GM12878 (cell line): Measurements from ENCODE around the gene RARRES2.
"Not testable (repeated sequence)": the region's sequence is repeated elsewhere in the genome, so short reads cannot be mapped to it uniquely, and the experiment has no call there.

Source experiments
- CTCF ChIP-seq, 3 experiments: IDR thresholded peaks in 2 of 3; conservative IDR thresholded peaks in 1 of 3; 2 replicates each; pipeline ENCODE4 v1.5.1; 2011; ENCODE audit warnings: low read depth in 3 of 3, low read length in 3 of 3, mild to moderate bottlenecking in 3 of 3, control low read depth in 2 of 3, moderate library complexity in 2 of 3, inconsistent platforms in 1 of 3, mixed read lengths in 1 of 3; ENCODE audit not compliant: control insufficient read depth in 2 of 3, insufficient read depth in 1 of 3; ENCODE audit errors: extremely low read depth in 1 of 3
- GABPA ChIP-seq: IDR thresholded peaks from 2 replicates; pipeline ENCODE4 v1.6.1; 2014; ENCODE audit warnings: antibody characterized with exemption, low read depth, mild to moderate bottlenecking, inconsistent platforms
- GATAD2B ChIP-seq: fragments of 450-650 bp; conservative IDR thresholded peaks from 2 replicates; pipeline ENCODE4 v1.6.1; 2017; ENCODE audit warnings: low read depth, mild to moderate bottlenecking, moderate library complexity
- MEF2A ChIP-seq: IDR thresholded peaks from 2 replicates; pipeline ENCODE4 v1.6.1; 2011; ENCODE audit warnings: low read depth, mild to moderate bottlenecking, low read length, moderate library complexity; ENCODE audit not compliant: insufficient read depth
- POLR2A ChIP-seq: IDR thresholded peaks from 2 replicates; pipeline ENCODE4 v1.6.1; 2011; ENCODE audit warnings: low read depth, mild to moderate bottlenecking, low read length
- POLR2AphosphoS5 ChIP-seq: IDR thresholded peaks from 2 replicates; pipeline ENCODE4 v1.6.1; 2011; ENCODE audit warnings: mild to moderate bottlenecking, low read length, inconsistent platforms
- RAD51 ChIP-seq: fragments of 450-650 bp; IDR thresholded peaks from 2 replicates; pipeline ENCODE4 v1.6.1; 2016; ENCODE audit warnings: moderate library complexity, mild to moderate bottlenecking, inconsistent platforms
- RCOR1 ChIP-seq: conservative IDR thresholded peaks from 2 replicates; pipeline ENCODE4 v1.6.1; 2012; ENCODE audit warnings: low read depth, low read length, improper control_type of control experiment
- SIN3A ChIP-seq: IDR thresholded peaks from 2 replicates; pipeline ENCODE4 v1.6.1; 2012; ENCODE audit warnings: low read depth, low read length, improper control_type of control experiment

- TF ChIP-seq CTCF (IDR thresholded peaks at IDR 0.05 in 2 of 3, conservative IDR thresholded peaks at IDR 0.05 in 1 of 3; ENCODE audit: control insufficient read depth in 2 of 3, extremely low read depth in 1 of 3, insufficient read depth in 1 of 3, low read depth in 3 of 3, low read length in 3 of 3); RAD51; GATAD2B; POLR2A; SIN3A; POLR2AphosphoS5; GABPA; MEF2A; RCOR1: not testable (repeated sequence)
Observed at GRCh38 chr7:150385884-150386283, 44.5 kb upstream of the RARRES2 start.
